Natural killer cell (primary cell): ENCODE measurements around the gene ACSS2. TPM values are rescaled to one million over a fixed set of nuclear protein-coding genes. Genes with fewer than 3 reads are reported as not detected.

ENCODE experiments used
- ATAC-seq, 3 donors: fragments of 150-1000 bp in 2 of 3; fragments of 200-7000 bp in 1 of 3; cut with Tn5 transposase; 1 replicate in 1 of 3; 2 replicates in 2 of 3; pipeline ENCODE4 v1.10.0; 2021; ENCODE audit warnings: mild to moderate bottlenecking in 2 of 3, moderate library complexity in 2 of 3
- DNase-seq, 2 donors: peaks; one replicate each; pipeline versions ENCODE4 v3.0.0 to v3.0.0-alpha.2; 2013 to 2021; ENCODE audit warnings: mixed read lengths in 1 of 2
- H3K27ac ChIP-seq: one replicate; pipeline ENCODE4 v1.5.1; 2013; ENCODE audit warnings: mild to moderate bottlenecking, low read length
- H3K27me3 ChIP-seq: one replicate; pipeline ENCODE4 v1.6.1; 2013; ENCODE audit warnings: low read length; ENCODE audit not compliant: control insufficient read depth, insufficient read depth
- H3K36me3 ChIP-seq: one replicate; pipeline ENCODE4 v1.6.1; 2013; ENCODE audit warnings: low read length; ENCODE audit not compliant: control insufficient read depth, insufficient read depth
- H3K4me1 ChIP-seq: one replicate; pipeline ENCODE4 v1.6.1; 2013; ENCODE audit warnings: low read length; ENCODE audit not compliant: control insufficient read depth, insufficient read depth
- H3K4me3 ChIP-seq: one replicate; pipeline ENCODE4 v1.5.1; 2013; ENCODE audit warnings: low read length
- H3K9me3 ChIP-seq: one replicate; pipeline ENCODE4 v1.6.1; 2013; ENCODE audit warnings: low read length; ENCODE audit not compliant: control insufficient read depth, insufficient read depth
- H3K27ac Mint-ChIP-seq, 2 donors: one replicate each; pipeline ENCODE4 v1.8.0; 2022; ENCODE audit warnings: mild to moderate bottlenecking in 2 of 2, mixed read lengths in 2 of 2, moderate library complexity in 1 of 2
- H3K27me3 Mint-ChIP-seq, 2 donors: one replicate each; pipeline ENCODE4 v1.8.0; 2022; ENCODE audit warnings: low read depth in 2 of 2, mixed read lengths in 2 of 2
- H3K36me3 Mint-ChIP-seq: one replicate; pipeline ENCODE4 v1.8.0; 2022; ENCODE audit warnings: mixed read lengths
- H3K4me1 Mint-ChIP-seq, 2 donors: one replicate each; pipeline ENCODE4 v1.8.0; 2022; ENCODE audit warnings: mixed read lengths in 2 of 2
- H3K4me3 Mint-ChIP-seq: one replicate; pipeline ENCODE4 v1.8.0; 2022; ENCODE audit warnings: mild to moderate bottlenecking, moderate library complexity, mixed read lengths
- H3K9me3 Mint-ChIP-seq, 2 donors: one replicate each; pipeline ENCODE4 v1.8.0; 2022; ENCODE audit warnings: mixed read lengths in 2 of 2
- WGBS: methylation state at CpG from one replicate; pipeline ENCODE4 v1.1.7; 2013; ENCODE audit warnings: missing lambda C conversion rate; ENCODE audit not compliant: insufficient coverage; 5-methylcytosine and 5-hydroxymethylcytosine counted together
- intact Hi-C: fragments of 100-400 bp; cut with micrococcal nuclease; formaldehyde crosslinking; loops from one replicate; pipeline ENCODE4 v1.14.2; 2022
- total RNA-seq, 4 donors: library from RNA; stranded (reverse); fragments of 120-200 nt in 1 of 4; gene quantifications; one replicate each; pipeline versions ENCODE4 v1.2.3 to v1.2.4, GENCODE V29; 2013 to 2022
- TF ChIP-seq, protein P1 (sequence below): fragments of 200-600 bp; IDR thresholded peaks from one replicate; pipeline ENCODE4 v1.8.0; 2022; ENCODE audit warnings: antibody characterized with exemption

Gene ACSS2
- total RNA-seq, 3 donors from 2014 or later (not counting 1 experiment from before 2014, with no cell fraction given): 2.4 to 11.4 (median 7.5) TPM

DNA sequence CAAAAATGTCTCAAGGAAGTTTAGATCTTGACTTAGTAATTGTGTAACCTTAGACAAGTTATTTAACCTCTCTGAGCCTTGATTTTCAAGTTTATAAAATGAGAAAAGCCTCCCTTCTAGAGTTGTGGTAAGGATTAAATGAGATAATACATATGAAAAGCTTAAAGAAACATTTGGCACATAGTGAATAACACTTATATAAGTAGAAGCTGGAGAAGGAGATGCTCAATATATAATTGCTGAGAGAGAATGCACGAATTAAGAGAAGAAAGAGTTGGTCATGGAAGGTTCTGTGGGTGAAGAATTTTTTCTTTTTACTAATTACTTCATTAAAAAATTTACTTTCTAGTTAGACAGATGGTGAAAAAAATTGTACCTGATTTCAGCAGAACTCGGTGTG, 5.3 kb downstream of the ACSS2 start:
- Mint-ChIP-seq H3K4me1 (peaks cover 5 to 6% of the 10 kb centered on the region in 2 donors), H3K36me3 (no peaks in the 10 kb centered on the region), H3K4me3 (no peak overlapping the region), H3K9me3 (no peaks in the 10 kb centered on the region), H3K27ac (no peak overlapping the region), H3K27me3 (peaks cover 6 to 13% of the 10 kb centered on the region in 2 donors)
- intact Hi-C loops: no loop called here
- no peak overlapping the region for H3K27ac ChIP-seq
- TF ChIP-seq, protein P1, sequence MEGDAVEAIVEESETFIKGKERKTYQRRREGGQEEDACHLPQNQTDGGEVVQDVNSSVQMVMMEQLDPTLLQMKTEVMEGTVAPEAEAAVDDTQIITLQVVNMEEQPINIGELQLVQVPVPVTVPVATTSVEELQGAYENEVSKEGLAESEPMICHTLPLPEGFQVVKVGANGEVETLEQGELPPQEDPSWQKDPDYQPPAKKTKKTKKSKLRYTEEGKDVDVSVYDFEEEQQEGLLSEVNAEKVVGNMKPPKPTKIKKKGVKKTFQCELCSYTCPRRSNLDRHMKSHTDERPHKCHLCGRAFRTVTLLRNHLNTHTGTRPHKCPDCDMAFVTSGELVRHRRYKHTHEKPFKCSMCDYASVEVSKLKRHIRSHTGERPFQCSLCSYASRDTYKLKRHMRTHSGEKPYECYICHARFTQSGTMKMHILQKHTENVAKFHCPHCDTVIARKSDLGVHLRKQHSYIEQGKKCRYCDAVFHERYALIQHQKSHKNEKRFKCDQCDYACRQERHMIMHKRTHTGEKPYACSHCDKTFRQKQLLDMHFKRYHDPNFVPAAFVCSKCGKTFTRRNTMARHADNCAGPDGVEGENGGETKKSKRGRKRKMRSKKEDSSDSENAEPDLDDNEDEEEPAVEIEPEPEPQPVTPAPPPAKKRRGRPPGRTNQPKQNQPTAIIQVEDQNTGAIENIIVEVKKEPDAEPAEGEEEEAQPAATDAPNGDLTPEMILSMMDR: no peak
- H3K36me3 ChIP-seq: no peaks in the 10 kb centered on the region
- H3K4me1 ChIP-seq: peaks cover 6% of the 10 kb centered on the region
- no peak overlapping the region for H3K4me3 ChIP-seq
- ATAC-seq (no peak), DNase-seq (no peak)
- no peaks in the 10 kb centered on the region for H3K27me3 ChIP-seq
- H3K9me3 ChIP-seq: no peaks in the 10 kb centered on the region
- 83% methylated on average over 1 of the region's 2 CpGs for WGBS

DNA sequence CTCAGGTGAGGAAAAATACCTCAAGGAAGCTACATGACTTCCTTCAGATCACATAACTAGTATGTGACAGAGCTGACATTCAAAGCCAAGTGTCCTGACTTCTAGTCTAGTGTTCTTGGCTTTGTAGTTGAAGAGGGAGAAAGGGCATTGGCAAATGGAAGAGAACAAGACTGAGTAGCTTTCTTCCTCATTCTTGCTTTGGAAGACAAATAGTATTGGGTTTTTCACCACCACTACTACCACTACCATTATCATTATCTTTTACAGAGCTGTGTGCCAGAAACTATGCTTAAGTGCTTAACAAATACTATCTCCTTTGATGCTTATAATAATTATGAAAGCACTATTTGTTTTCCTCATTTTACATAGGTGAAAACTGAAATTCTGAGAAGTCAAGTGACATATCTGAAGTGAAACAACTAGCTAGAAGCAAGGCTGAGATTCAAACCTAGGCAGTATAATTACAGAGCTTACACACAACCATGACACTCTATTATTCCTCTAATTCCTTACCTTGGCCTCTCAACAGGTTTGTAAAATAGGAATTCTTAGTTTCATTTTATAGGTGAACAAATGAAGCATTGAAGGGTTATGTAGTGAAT, 6.8 kb downstream of the ACSS2 start:
- no peak for ATAC-seq
- no peak overlapping the region for H3K27ac Mint-ChIP-seq
- H3K4me1 Mint-ChIP-seq: no peaks in the 10 kb centered on the region
- no peak for DNase-seq
- no peaks in the 10 kb centered on the region for H3K36me3 ChIP-seq
- H3K4me1 ChIP-seq: no peaks in the 10 kb centered on the region
- no peaks in the 10 kb centered on the region for H3K9me3 Mint-ChIP-seq
- H3K27ac ChIP-seq: no peak overlapping the region
- H3K4me3 ChIP-seq: no peak overlapping the region
- no peak overlapping the region for H3K4me3 Mint-ChIP-seq
- TF ChIP-seq, protein P1: no peak
- intact Hi-C loops: no loop called here
- no peaks in the 10 kb centered on the region for H3K36me3 Mint-ChIP-seq
- H3K27me3 ChIP-seq: no peaks in the 10 kb centered on the region
- no peaks in the 10 kb centered on the region for H3K9me3 ChIP-seq
- H3K27me3 Mint-ChIP-seq: peaks cover 7 to 9% of the 10 kb centered on the region in 2 donors

DNA sequence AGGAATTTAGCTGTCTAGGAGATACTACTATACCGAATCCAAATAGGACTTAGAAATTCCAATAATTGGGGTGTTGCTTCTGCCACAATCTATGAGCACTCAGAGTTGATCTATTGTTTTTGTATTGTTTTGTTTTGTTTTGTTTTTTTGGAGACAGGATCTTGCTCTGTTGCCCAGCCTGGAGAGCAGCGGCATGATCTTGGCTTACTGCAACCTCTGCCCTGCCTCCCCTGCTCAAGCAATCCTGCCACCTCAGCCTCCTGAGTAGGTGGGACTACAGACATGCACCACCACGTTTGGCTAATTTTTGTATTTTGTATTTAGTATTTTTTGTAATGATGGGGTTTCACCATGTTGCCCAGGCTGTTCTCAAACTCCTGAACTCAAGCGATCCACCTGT, 7.4 kb downstream of the ACSS2 start:
- H3K4me1 Mint-ChIP-seq: no peaks in the 10 kb centered on the region
- no peaks in the 10 kb centered on the region for H3K9me3 Mint-ChIP-seq
- Histone ChIP-seq H3K9me3 (no peaks in the 10 kb centered on the region), H3K27ac (no peak overlapping the region), H3K36me3 (no peaks in the 10 kb centered on the region), H3K27me3 (no peaks in the 10 kb centered on the region), H3K4me3 (no peak overlapping the region), H3K4me1 (no peaks in the 10 kb centered on the region)
- H3K27me3 Mint-ChIP-seq: peaks cover 13% of the 10 kb centered on the region in 2 donors
- no peak for ATAC-seq
- H3K4me3 Mint-ChIP-seq: no peak overlapping the region
- 91% methylated on average over 4 of the region's 4 CpGs for WGBS
- intact Hi-C loops: no loop called here
- no peak for DNase-seq
- no peak overlapping the region for H3K27ac Mint-ChIP-seq
- TF ChIP-seq, protein P1: no peak
- H3K36me3 Mint-ChIP-seq: no peaks in the 10 kb centered on the region

DNA sequence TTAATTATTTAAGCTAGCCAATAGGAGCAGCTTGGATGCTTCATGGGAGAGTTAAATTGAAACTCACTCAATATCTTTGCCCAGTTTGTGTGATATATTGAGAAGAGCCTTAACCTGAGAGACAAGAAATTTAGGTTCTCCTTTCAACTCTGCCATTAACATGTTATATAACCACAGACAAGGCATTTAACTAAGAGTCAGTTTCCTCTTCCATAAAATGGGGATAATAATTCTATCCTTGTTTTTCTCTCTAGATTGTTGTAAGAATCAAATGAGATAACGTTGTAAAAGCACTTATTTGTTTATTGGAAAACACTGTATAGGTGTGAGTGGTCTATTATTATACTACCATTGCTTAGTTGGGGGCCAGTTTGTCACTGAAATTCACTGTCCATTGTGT, 7.8 kb downstream of the ACSS2 start:
- no peak for ATAC-seq
- 100% methylated on average over 1 of the region's 1 CpG for WGBS
- no peaks in the 10 kb centered on the region for H3K4me1 Mint-ChIP-seq
- H3K27me3 Mint-ChIP-seq: peaks cover 11 to 13% of the 10 kb centered on the region in 2 donors
- H3K27ac ChIP-seq: no peak overlapping the region
- H3K36me3 Mint-ChIP-seq: no peaks in the 10 kb centered on the region
- H3K4me3 ChIP-seq: no peak overlapping the region
- no peak for DNase-seq
- no peak overlapping the region for H3K4me3 Mint-ChIP-seq
- intact Hi-C loops: no loop called here
- no peaks in the 10 kb centered on the region for H3K9me3 Mint-ChIP-seq
- no peaks in the 10 kb centered on the region for H3K4me1 ChIP-seq
- H3K27me3 ChIP-seq: no peaks in the 10 kb centered on the region
- TF ChIP-seq, protein P1: no peak
- no peaks in the 10 kb centered on the region for H3K36me3 ChIP-seq
- H3K27ac Mint-ChIP-seq: no peak overlapping the region
- no peaks in the 10 kb centered on the region for H3K9me3 ChIP-seq
